Mononuclear cell (primary cell): Measurements from ENCODE around the gene OPN1SW. TPM values are rescaled to one million over a fixed set of nuclear protein-coding genes. Genes with fewer than 3 reads are reported as not detected.
A peak's percentile ranks its signal among the peaks of the same experiment; 100 is the strongest.

Experiments
- H3K27me3 ChIP-seq: 2 replicates; pipeline ENCODE4 v1.6.0; 2011; ENCODE audit warnings: low read length, control low read depth; ENCODE audit not compliant: insufficient read depth
- H3K4me1 ChIP-seq: 2 replicates; pipeline ENCODE4 v1.5.1; 2011; ENCODE audit warnings: mild to moderate bottlenecking, low read length, control low read depth; ENCODE audit not compliant: insufficient read depth
- H3K4me3 ChIP-seq: 2 replicates; pipeline ENCODE4 v1.5.1; 2011; ENCODE audit warnings: mild to moderate bottlenecking, low read length, moderate library complexity
- H3K9me3 ChIP-seq: 2 replicates; pipeline ENCODE4 v1.5.1; 2011; ENCODE audit warnings: low read depth, mild to moderate bottlenecking, control low read depth, low read length
- total RNA-seq: library from RNA; depleted of rRNA; stranded (reverse); fragments of >200 nt; gene quantifications from one replicate; pipeline ENCODE4 v1.2.3, GENCODE V29; 2012

Gene OPN1SW
- total RNA-seq, 1 donor: not detected

DNA sequence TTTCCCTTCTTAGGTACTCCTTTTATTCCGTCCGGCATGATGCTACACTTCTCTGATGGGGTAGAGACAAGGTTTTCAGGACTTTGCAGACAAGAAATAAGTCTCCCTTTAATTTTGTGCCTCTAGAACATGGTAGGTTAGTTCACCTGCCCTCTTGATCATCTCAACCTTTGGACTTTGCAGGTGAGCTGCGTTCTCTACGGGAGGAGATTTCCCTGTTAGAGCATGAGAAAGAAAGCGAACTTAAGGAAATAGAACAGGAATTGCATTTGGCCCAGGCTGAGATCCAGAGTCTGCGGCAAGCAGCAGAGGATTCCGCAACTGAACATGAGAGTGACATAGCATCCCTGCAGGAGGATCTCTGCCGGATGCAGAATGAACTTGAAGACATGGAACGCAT, 25.4 kb upstream of the OPN1SW start:
- Histone ChIP-seq H3K4me3 (no peak overlapping the region), H3K4me1 (no peaks in the 10 kb centered on the region), H3K27me3 (no peaks in the 10 kb centered on the region), H3K9me3 (no peaks in the 10 kb centered on the region)

- Histone ChIP-seq H3K9me3 (no peaks in the 10 kb centered on the region), H3K4me1 (no peaks in the 10 kb centered on the region), H3K27me3 (no peaks in the 10 kb centered on the region), H3K4me3 (no peak overlapping the region)
These were observed 25.0 kb upstream of the OPN1SW start for GRCh38 chr7:128800567-128800966.

- no peak overlapping the region for H3K4me3 ChIP-seq
These were observed 23.9 kb upstream of the OPN1SW start for GRCh38 chr7:128799451-128799850.

DNA sequence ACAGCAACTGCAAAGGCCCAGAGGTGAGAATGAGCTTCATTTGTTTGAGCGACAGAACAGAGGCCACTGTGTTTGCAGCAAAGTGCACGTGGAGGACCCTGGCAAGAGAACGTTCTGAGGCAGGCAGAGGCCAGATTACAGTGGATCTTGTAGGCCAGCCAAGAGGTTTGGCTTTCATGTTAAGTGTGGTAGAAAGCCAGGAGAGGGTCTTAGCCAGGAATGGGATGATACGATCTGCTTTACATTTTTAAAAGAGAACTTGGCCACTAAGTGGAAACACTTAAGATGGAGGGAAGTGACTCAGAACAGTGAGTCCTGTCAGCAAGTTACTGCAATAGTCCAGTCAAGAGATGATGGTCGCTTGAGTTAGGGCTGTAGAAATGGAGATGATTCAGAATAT, 20.7 kb upstream of the OPN1SW start:
- H3K9me3 ChIP-seq: no peaks in the 10 kb centered on the region
- no peaks in the 10 kb centered on the region for H3K27me3 ChIP-seq
- H3K4me1 ChIP-seq: peaks cover 7% of the 10 kb centered on the region
- H3K4me3 ChIP-seq: no peak overlapping the region

More at GRCh38 chr7:128799451-128799850, 23.9 kb upstream of the OPN1SW start:
- H3K27me3 ChIP-seq: no peaks in the 10 kb centered on the region
- H3K9me3 ChIP-seq: no peaks in the 10 kb centered on the region
- no peaks in the 10 kb centered on the region for H3K4me1 ChIP-seq

DNA sequence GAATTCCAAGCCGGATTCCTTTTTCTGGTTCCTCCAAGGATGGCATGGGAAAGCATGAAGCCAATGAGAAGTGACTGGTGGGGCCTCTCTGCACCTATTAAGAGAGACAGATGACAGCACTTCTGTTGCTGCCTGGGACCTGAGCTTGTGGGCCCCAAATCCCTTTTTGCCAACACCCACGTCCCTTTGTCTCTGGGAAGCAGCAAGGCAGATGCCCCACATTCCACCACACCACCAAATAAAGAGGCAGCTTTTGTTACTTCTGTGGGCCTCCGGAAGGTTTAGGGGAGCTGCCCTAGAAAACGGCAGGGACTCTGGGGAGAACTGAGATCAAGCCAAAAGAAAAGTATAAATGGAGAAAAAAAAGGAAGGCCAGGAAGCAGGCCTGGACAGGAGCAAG, 19.5 kb upstream of the OPN1SW start:
- Histone ChIP-seq H3K9me3 (no peaks in the 10 kb centered on the region), H3K27me3 (peaks cover 4% of the 10 kb centered on the region), H3K4me3 (no peak overlapping the region), H3K4me1 (peaks cover 12% of the 10 kb centered on the region)

DNA sequence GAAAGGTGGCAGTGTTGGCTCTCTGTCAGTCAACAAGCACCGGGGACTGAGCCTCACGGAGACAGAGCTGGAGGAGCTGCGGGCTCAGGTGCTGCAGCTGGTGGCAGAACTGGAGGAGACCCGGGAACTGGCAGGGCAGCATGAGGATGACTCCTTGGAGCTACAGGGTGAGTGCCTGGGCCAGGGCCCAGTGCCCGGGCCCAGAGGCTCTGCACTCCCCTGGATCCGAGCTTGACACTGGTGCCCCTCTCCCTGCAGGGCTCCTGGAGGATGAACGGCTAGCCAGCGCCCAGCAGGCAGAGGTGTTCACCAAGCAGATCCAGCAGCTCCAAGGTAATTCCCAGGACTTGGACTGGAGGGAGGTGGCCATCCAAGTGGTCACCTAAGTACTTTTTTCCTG, 18.8 kb upstream of the OPN1SW start:
- H3K4me1 ChIP-seq: peaks cover 12% of the 10 kb centered on the region
- no peak overlapping the region for H3K4me3 ChIP-seq
- peaks cover 6% of the 10 kb centered on the region for H3K27me3 ChIP-seq
- H3K9me3 ChIP-seq: no peaks in the 10 kb centered on the region

DNA sequence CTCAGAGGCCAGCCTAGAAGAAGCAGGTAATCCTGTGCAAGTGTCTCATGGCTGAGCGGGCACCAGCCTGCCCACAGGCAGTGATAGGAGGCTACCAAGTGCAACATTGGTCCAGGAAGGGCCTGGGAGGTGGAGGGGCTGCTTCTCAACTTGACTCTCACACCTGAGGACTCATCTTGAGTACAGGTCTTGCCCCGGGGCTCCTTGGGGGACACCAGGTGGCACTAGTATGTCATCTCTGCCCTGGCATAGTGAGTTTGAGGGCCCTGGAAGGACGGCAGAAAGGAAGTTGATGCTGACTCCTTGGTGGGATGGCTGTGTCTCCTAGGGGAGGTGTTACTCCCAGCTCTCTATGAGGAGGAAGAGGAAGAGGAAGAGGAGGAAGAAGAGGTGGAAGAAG, 18.4 kb upstream of the OPN1SW start:
- peaks cover 10% of the 10 kb centered on the region for H3K27me3 ChIP-seq
- no peaks in the 10 kb centered on the region for H3K9me3 ChIP-seq
- peaks cover 12% of the 10 kb centered on the region for H3K4me1 ChIP-seq
- H3K4me3 ChIP-seq: no peak overlapping the region

DNA sequence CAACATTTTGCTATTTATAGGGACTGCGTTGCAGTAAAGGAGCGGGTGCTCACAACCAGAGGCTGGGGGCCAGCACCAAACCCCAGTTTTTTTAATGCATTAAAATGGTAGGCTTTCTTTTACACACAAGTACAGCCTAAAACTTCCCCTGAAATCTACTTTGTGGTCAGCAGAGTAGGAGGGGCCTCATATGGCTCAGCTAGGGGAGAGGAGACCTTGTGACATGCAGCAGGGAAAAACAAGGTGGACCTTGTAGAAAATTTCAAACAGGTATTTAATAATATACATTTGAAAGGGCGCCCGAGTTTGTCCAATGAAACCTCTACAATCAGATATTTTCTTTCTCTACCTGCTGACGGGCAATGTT, 17.6 kb upstream of the OPN1SW start:
- Histone ChIP-seq H3K27me3 (peaks cover 12% of the 10 kb centered on the region), H3K4me3 (no peak overlapping the region), H3K4me1 (peaks cover 12% of the 10 kb centered on the region), H3K9me3 (no peaks in the 10 kb centered on the region)

- Histone ChIP-seq H3K4me1 (peaks cover 12% of the 10 kb centered on the region), H3K27me3 (peaks cover 12% of the 10 kb centered on the region), H3K9me3 (no peaks in the 10 kb centered on the region), H3K4me3 (no peak overlapping the region)
These were observed 17.0 kb upstream of the OPN1SW start for GRCh38 chr7:128792471-128793180.

DNA sequence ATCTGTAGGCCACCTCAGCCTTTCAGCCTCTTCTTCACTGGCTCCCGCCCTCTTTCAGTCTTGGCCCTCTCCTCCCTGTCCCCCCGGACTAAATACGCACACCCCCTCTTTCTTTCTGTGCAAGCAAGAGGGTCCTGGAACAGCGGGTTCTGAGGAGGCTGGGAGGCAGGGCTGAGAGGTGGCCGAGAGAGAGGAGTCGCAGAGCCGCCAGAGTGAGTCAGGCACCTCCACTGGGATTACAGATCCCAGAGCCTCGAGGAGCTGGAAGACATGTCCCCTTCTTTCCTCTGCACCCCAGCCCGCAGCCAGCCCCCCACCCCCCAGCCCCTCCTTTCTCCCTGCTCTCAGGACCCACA, 16.4 kb upstream of the OPN1SW start:
- Histone ChIP-seq H3K9me3 (no peaks in the 10 kb centered on the region), H3K4me3 (no peak overlapping the region), H3K27me3 (peaks cover 12% of the 10 kb centered on the region), H3K4me1 (peaks cover 12% of the 10 kb centered on the region)

DNA sequence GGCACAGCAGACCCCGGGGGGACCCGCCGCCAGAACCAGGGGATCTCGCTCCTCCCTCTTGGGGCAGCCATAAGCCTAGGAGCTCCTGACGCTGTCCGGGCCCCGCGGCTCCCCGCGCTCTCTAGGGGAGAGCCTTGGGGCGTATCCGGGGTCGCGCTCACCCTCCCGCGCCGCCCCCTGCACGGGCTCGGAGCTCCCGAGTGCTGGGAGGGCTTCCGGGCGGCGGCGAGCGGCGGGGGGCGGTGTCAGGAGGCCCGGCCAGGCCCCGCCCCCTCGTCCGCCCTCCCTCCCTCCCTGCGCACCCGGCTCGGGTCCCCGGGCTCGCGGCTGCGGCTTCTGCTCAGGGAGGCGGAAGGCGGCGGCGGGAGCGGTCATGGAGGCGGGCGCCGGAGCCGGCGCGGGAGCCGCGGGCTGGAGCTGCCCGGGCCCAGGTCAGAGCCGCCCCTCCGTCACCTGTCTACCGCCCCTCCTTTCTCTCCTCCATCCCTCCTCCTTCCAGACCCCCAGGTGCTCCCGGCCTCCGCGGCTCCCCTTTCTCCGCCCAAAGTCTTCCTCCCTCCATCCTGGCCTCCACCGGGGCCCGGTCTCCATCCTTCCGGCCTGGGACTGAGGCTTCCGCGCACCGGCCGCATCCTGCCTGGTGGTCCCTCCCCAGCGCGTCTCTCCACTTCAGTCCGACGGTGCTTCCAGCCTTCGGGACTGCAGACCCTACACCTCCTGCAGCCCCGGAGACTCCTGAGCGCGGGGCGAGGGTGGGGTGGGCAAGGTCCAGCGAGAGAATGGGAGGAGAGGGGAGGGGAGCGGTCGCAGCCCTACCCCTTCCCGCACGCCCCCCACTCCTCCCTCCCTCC, 15.8 kb upstream of the OPN1SW start, which contains the start of gene CCDC136:
TSS of gene CCDC136 (plus strand) at position 848 of the 851 bp plus-strand sequence. CDS start 444 bp downstream, outside the sequence.
- H3K9me3 ChIP-seq: no peaks in the 10 kb centered on the region
- peak within 1 kb of the TSS; percentile 57 for H3K4me3 ChIP-seq
- peaks cover 12% of the 10 kb centered on the region for H3K27me3 ChIP-seq
- peaks cover 12% of the 10 kb centered on the region for H3K4me1 ChIP-seq

GRCh38 chr7:128790315-128791041, 14.9 kb upstream of the OPN1SW start:
- Histone ChIP-seq H3K4me1 (peaks cover 12% of the 10 kb centered on the region), H3K4me3 (peak overlapping the region; percentile 57), H3K27me3 (peaks cover 12% of the 10 kb centered on the region), H3K9me3 (no peaks in the 10 kb centered on the region)

GRCh38 chr7:128788446-128789412, 13.1 kb upstream of the OPN1SW start:
- H3K9me3 ChIP-seq: no peaks in the 10 kb centered on the region
- H3K4me3 ChIP-seq: no peak overlapping the region
- peaks cover 12% of the 10 kb centered on the region for H3K27me3 ChIP-seq
- peaks cover 12% of the 10 kb centered on the region for H3K4me1 ChIP-seq

GRCh38 chr7:128785738-128786137, 10.1 kb upstream of the OPN1SW start:
- Histone ChIP-seq H3K27me3 (peaks cover 12% of the 10 kb centered on the region), H3K4me3 (no peak overlapping the region), H3K4me1 (peaks cover 5% of the 10 kb centered on the region), H3K9me3 (no peaks in the 10 kb centered on the region)
